HL-60 (cell line): ENCODE data around the gene CPPED1.

ENCODE experiments used
- DNase-seq, 2 experiments: peaks; one replicate each; pipeline ENCODE4 v3.0.0-alpha.2; 2010 to 2020; ENCODE audit warnings: low read depth in 1 of 2, low spot score in 1 of 2
- H3K27ac ChIP-seq: fragments of 250-450 bp; sonication (Bioruptor Pico); replicated peaks from 2 replicates; pipeline ENCODE4 v1.5.1; 2020; ENCODE audit warnings: mild to moderate bottlenecking, moderate library complexity
- H3K27me3 ChIP-seq: fragments of 250-450 bp; sonication (Bioruptor Pico); 2 replicates; pipeline ENCODE4 v1.5.1; 2021; ENCODE audit warnings: mild to moderate bottlenecking, moderate library complexity; ENCODE audit not compliant: insufficient read depth, poor library complexity, severe bottlenecking
- H3K4me3 ChIP-seq: replicated peaks from 2 replicates; pipeline ENCODE4 v1.5.1; 2011; ENCODE audit warnings: mild to moderate bottlenecking, control low read depth, low read length; ENCODE audit not compliant: insufficient read depth
- GABPA ChIP-seq: IDR thresholded peaks from 2 replicates; pipeline ENCODE4 v1.6.1; 2012; ENCODE audit warnings: low read depth
- POLR2AphosphoS5 ChIP-seq: IDR thresholded peaks from 2 replicates; pipeline ENCODE4 v1.6.1; 2012; ENCODE audit warnings: low read depth
- SPI1 ChIP-seq: IDR thresholded peaks from 2 replicates; pipeline ENCODE4 v1.6.1; 2012; ENCODE audit warnings: low read depth, mild to moderate bottlenecking, borderline replicate concordance
- TF ChIP-seq, protein P1 (sequence below): IDR thresholded peaks from 2 replicates; pipeline ENCODE4 v1.6.1; 2012; ENCODE audit warnings: low read depth; ENCODE audit not compliant: insufficient replicate concordance
- TF ChIP-seq, protein P2 (sequence below): IDR thresholded peaks from one replicate; pipeline ENCODE4 v1.5.1; 2011; ENCODE audit warnings: low read length, control low read depth, inconsistent platforms; ENCODE audit not compliant: insufficient read depth

The CPPED1 gene

GRCh38 chr16:12716658-12717057, 87.0 kb downstream of the CPPED1 start:
- no peak for DNase-seq
- no peak for TF ChIP-seq GABPA
- TF ChIP-seq POLR2AphosphoS5 = no peak
- no peak for TF ChIP-seq SPI1
- TF ChIP-seq, protein P1, sequence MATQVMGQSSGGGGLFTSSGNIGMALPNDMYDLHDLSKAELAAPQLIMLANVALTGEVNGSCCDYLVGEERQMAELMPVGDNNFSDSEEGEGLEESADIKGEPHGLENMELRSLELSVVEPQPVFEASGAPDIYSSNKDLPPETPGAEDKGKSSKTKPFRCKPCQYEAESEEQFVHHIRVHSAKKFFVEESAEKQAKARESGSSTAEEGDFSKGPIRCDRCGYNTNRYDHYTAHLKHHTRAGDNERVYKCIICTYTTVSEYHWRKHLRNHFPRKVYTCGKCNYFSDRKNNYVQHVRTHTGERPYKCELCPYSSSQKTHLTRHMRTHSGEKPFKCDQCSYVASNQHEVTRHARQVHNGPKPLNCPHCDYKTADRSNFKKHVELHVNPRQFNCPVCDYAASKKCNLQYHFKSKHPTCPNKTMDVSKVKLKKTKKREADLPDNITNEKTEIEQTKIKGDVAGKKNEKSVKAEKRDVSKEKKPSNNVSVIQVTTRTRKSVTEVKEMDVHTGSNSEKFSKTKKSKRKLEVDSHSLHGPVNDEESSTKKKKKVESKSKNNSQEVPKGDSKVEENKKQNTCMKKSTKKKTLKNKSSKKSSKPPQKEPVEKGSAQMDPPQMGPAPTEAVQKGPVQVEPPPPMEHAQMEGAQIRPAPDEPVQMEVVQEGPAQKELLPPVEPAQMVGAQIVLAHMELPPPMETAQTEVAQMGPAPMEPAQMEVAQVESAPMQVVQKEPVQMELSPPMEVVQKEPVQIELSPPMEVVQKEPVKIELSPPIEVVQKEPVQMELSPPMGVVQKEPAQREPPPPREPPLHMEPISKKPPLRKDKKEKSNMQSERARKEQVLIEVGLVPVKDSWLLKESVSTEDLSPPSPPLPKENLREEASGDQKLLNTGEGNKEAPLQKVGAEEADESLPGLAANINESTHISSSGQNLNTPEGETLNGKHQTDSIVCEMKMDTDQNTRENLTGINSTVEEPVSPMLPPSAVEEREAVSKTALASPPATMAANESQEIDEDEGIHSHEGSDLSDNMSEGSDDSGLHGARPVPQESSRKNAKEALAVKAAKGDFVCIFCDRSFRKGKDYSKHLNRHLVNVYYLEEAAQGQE = no peak
- TF ChIP-seq, protein P2, sequence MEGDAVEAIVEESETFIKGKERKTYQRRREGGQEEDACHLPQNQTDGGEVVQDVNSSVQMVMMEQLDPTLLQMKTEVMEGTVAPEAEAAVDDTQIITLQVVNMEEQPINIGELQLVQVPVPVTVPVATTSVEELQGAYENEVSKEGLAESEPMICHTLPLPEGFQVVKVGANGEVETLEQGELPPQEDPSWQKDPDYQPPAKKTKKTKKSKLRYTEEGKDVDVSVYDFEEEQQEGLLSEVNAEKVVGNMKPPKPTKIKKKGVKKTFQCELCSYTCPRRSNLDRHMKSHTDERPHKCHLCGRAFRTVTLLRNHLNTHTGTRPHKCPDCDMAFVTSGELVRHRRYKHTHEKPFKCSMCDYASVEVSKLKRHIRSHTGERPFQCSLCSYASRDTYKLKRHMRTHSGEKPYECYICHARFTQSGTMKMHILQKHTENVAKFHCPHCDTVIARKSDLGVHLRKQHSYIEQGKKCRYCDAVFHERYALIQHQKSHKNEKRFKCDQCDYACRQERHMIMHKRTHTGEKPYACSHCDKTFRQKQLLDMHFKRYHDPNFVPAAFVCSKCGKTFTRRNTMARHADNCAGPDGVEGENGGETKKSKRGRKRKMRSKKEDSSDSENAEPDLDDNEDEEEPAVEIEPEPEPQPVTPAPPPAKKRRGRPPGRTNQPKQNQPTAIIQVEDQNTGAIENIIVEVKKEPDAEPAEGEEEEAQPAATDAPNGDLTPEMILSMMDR = no peak
- Histone ChIP-seq H3K27ac (no peak overlapping the region), H3K4me3 (no peak overlapping the region), H3K27me3 (no peaks in the 10 kb centered on the region)

DNA sequence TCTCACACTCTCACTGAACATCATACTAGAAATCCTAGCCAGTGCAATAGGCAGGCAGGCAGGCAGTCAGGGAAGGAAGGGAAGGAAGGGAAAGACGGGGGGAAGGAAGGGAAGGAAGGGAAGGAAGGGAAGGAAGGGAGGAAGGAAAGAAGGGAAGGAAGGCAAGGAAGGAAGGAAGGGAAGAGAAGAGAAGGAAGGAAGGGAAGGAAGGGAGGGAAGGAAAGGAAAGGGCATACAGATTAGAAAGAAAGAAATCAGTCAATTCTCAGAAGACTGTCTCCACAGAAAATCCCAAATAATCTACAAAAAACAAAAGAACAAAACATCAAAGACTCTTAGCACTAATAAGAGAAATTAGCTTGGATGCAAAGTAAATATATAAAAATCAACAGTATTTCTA, 93.9 kb downstream of the CPPED1 start:
- TF ChIP-seq, protein P2 = no peak
- TF ChIP-seq, protein P1 = no peak
- TF ChIP-seq GABPA (no peak), POLR2AphosphoS5 (no peak), SPI1 (no peak)
- Histone ChIP-seq H3K27ac (no peak overlapping the region), H3K27me3 (no peaks in the 10 kb centered on the region), H3K4me3 (no peak overlapping the region)
- DNase-seq = no peak

- Histone ChIP-seq H3K4me3 (no peak overlapping the region), H3K27me3 (no peaks in the 10 kb centered on the region), H3K27ac (no peak overlapping the region)
- no peak for DNase-seq
- TF ChIP-seq, protein P1 = no peak
- no peak for TF ChIP-seq GABPA
- TF ChIP-seq SPI1 = no peak
- TF ChIP-seq, protein P2 = no peak
- no peak for TF ChIP-seq POLR2AphosphoS5
Measured at GRCh38 chr16:12708266-12708665, 95.4 kb downstream of the CPPED1 start.
